Endothelial cell (in vitro differentiated cells): ENCODE results near the gene THAP7. TPM values are rescaled to one million over a fixed set of nuclear protein-coding genes. Genes with fewer than 3 reads are reported as not detected.

ENCODE experiments used
- DNase-seq: peaks from one replicate; pipeline ENCODE4 v3.0.0; 2021; ENCODE audit warnings: low spot score
- H3K27ac Mint-ChIP-seq: one replicate; pipeline ENCODE4 v1.8.0; 2021; ENCODE audit warnings: mixed read lengths, inconsistent platforms; ENCODE audit not compliant: unreplicated experiment
- H3K27me3 Mint-ChIP-seq: one replicate; pipeline ENCODE4 v1.8.0; 2021; ENCODE audit warnings: mild to moderate bottlenecking, moderate library complexity, mixed read lengths, inconsistent platforms; ENCODE audit not compliant: unreplicated experiment
- H3K36me3 Mint-ChIP-seq: one replicate; pipeline ENCODE4 v1.8.0; 2021; ENCODE audit warnings: mild to moderate bottlenecking, low read depth, mixed read lengths, inconsistent platforms; ENCODE audit not compliant: unreplicated experiment
- H3K4me1 Mint-ChIP-seq: one replicate; pipeline ENCODE4 v1.8.0; 2021; ENCODE audit warnings: mild to moderate bottlenecking, mixed read lengths, inconsistent platforms; ENCODE audit not compliant: unreplicated experiment
- H3K4me3 Mint-ChIP-seq: one replicate; pipeline ENCODE4 v1.8.0; 2021; ENCODE audit warnings: mild to moderate bottlenecking, mixed read lengths, inconsistent platforms; ENCODE audit not compliant: unreplicated experiment
- H3K9me3 Mint-ChIP-seq: one replicate; pipeline ENCODE4 v1.8.0; 2021; ENCODE audit warnings: mixed read lengths, inconsistent platforms; ENCODE audit not compliant: unreplicated experiment
- total RNA-seq: library from RNA; stranded (reverse); fragmentation: NEBNext Ultra II Directional; extraction: Animal tissue kit (Norgen Biotek cat#: 25700); gene quantifications from one replicate; pipeline ENCODE4 v1.2.1, GENCODE V29; 2021; ENCODE audit not compliant: unreplicated experiment
- TF ChIP-seq, protein P1 (sequence below): fragments of 200-600 bp; sonication (generic); IDR thresholded peaks from one replicate; pipeline ENCODE4 v1.5.0; 2021; ENCODE audit warnings: antibody characterized with exemption; ENCODE audit not compliant: unreplicated experiment

THAP7 gene
- total RNA-seq, 1 donor from 2014 or later = 13.5 TPM

DNA sequence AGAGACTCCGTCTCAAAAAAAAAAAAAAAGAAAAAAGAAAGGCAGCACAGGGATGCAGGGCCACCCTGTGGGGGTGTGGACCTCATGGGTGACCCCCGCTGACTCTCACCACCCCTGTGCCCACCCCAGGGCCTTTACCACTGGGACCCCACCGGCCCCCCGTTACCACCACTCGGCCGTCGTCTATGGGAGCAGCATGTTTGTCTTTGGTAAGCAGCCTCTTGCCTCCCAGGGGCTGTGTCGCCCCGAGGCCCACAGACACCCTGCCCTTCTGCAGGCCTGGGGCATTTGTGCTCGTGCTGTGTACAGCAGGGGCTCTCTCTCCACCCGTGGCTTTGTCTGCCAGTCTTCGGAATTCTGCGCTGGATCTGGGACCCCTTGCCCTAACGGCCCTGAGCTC, 14.5 kb downstream of the THAP7 start:
- no peak overlapping the region for H3K27ac Mint-ChIP-seq

DNA sequence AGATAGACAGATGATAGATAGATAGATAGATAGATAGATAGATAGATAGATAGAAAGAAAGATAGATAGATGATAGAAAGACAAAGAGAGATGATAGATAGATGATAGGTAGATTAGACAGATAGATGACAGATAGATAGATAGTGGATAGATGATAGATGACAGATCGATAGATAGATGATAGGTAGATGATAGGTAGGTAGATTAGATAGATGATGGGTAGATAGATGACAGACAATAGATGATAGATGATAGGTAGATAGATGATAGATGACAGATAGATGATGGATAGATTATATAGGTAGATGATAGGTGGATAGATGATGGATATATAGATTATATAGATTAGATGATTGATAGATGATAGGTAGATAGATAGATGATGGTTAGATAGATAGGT, 15.6 kb downstream of the THAP7 start:
- no peaks in the 10 kb centered on the region for H3K9me3 Mint-ChIP-seq
- no peak for DNase-seq
- TF ChIP-seq, protein P1, sequence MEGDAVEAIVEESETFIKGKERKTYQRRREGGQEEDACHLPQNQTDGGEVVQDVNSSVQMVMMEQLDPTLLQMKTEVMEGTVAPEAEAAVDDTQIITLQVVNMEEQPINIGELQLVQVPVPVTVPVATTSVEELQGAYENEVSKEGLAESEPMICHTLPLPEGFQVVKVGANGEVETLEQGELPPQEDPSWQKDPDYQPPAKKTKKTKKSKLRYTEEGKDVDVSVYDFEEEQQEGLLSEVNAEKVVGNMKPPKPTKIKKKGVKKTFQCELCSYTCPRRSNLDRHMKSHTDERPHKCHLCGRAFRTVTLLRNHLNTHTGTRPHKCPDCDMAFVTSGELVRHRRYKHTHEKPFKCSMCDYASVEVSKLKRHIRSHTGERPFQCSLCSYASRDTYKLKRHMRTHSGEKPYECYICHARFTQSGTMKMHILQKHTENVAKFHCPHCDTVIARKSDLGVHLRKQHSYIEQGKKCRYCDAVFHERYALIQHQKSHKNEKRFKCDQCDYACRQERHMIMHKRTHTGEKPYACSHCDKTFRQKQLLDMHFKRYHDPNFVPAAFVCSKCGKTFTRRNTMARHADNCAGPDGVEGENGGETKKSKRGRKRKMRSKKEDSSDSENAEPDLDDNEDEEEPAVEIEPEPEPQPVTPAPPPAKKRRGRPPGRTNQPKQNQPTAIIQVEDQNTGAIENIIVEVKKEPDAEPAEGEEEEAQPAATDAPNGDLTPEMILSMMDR = no peak
- no peak overlapping the region for H3K4me3 Mint-ChIP-seq
- no peak overlapping the region for H3K27ac Mint-ChIP-seq
- H3K36me3 Mint-ChIP-seq = peaks cover 18% of the 10 kb centered on the region
- H3K27me3 Mint-ChIP-seq = peaks cover 15% of the 10 kb centered on the region
- peaks cover 8% of the 10 kb centered on the region for H3K4me1 Mint-ChIP-seq

More for the DNA sequence above, 14.5 kb downstream of the THAP7 start:
- Mint-ChIP-seq H3K36me3 (peaks cover 18% of the 10 kb centered on the region), H3K4me3 (no peak overlapping the region), H3K27me3 (peaks cover 15% of the 10 kb centered on the region), H3K4me1 (peaks cover 8% of the 10 kb centered on the region), H3K9me3 (no peaks in the 10 kb centered on the region)
- no peak for DNase-seq
- TF ChIP-seq, protein P1 = no peak

DNA sequence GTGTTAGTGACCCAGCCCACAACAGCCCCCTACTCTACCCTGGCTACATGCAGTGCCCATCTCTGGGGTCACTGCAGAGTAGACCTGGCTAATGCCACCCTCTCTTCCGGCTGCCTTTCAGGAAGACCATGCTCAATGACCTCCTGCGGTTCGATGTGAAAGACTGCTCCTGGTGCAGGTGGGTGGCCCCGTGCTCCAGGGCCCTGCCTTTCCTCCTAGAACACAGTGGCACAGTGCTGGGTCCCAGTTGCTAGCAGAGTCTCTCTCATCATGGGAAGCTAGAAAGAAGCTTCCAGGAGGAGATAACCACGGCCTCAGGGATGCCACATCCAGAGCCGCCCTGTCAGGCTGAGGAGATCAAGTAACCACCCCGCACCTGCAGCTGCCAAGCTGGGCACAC, 16.2 kb downstream of the THAP7 start:
- no peak overlapping the region for H3K27ac Mint-ChIP-seq
- peaks cover 10% of the 10 kb centered on the region for H3K27me3 Mint-ChIP-seq
- H3K9me3 Mint-ChIP-seq = no peaks in the 10 kb centered on the region
- H3K4me3 Mint-ChIP-seq = no peak overlapping the region
- no peak for DNase-seq
- peaks cover 8% of the 10 kb centered on the region for H3K4me1 Mint-ChIP-seq
- peaks cover 18% of the 10 kb centered on the region for H3K36me3 Mint-ChIP-seq
- TF ChIP-seq, protein P1 = no peak

DNA sequence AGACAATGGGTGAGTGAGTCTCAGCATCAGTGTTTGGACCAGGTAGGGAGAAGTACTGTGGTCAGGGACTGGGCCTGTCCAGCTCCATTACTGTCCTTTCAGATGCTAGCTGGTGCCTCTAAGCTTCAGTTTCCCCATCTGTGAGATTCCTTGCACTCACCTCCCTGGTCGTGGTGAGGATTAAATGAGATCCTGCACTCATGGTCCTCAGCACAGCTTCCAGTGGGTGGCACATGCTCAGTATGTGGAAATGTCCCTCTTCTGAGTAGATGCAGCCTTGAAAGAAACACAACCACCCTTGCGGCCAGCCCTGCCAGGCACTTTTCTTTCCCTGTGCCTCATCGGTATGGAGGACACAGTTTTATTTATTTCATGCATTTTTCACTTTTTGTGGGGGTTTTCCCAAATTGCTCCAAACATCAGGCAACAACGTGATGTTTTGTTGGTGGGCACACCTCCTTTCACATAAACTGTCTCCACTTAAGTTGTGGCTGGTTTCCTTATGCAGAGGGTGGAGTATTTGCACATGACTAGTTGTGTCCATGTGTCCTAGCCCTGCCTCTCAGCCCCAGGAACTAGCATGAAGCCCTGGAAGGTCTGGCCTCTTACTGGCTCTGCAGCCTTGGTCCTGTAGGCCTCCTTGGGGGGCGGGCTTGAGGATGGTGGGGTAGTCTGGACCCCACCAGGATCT, 18.7 kb downstream of the THAP7 start:
- peaks cover 14% of the 10 kb centered on the region for H3K4me1 Mint-ChIP-seq
- H3K27me3 Mint-ChIP-seq = peaks cover 17% of the 10 kb centered on the region
- H3K9me3 Mint-ChIP-seq = no peaks in the 10 kb centered on the region
- H3K36me3 Mint-ChIP-seq = peaks cover 14% of the 10 kb centered on the region
- no peak overlapping the region for H3K27ac Mint-ChIP-seq
- peak overlapping the region; percentile 100 for H3K4me3 Mint-ChIP-seq
- no peak for DNase-seq
- TF ChIP-seq, protein P1 = no peak

DNA sequence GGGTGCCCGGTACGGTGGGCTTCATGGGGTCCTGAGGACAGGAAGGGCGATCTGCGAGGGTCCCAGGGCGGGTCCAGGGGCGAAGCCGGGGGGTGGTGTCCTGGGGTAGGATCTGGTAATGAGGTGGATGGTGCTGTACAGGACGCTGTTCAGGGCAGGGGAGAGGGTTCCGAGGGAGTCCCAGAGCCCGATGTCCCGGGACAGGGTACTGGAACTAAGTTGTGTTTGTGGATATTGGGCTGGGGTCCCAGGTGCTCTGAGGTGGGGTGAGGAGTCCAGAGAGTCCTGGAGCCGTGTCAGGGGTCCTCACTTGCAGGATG, 19.4 kb downstream of the THAP7 start:
- Mint-ChIP-seq H3K27ac (peak overlapping the region; percentile 84), H3K36me3 (peaks cover 7% of the 10 kb centered on the region), H3K27me3 (peaks cover 17% of the 10 kb centered on the region), H3K9me3 (no peaks in the 10 kb centered on the region), H3K4me3 (peak overlapping the region; percentile 100), H3K4me1 (peaks cover 14% of the 10 kb centered on the region)
- TF ChIP-seq, protein P1 = no peak
- no peak for DNase-seq
